AG10803 (cell line): ENCODE measurements around the gene ST6GALNAC2.

Source experiments
- DNase-seq: peaks from one replicate; pipeline ENCODE4 v3.0.0; 2010; ENCODE audit warnings: low read depth
- H3K4me3 ChIP-seq: 2 replicates; pipeline ENCODE4 v1.5.1; 2011; ENCODE audit warnings: mild to moderate bottlenecking, low read length, control low read depth
- CTCF ChIP-seq: conservative IDR thresholded peaks from 2 replicates; pipeline ENCODE4 v1.5.1; 2011; ENCODE audit warnings: mild to moderate bottlenecking, low read length, control low read depth, inconsistent platforms

The ST6GALNAC2 gene

DNA sequence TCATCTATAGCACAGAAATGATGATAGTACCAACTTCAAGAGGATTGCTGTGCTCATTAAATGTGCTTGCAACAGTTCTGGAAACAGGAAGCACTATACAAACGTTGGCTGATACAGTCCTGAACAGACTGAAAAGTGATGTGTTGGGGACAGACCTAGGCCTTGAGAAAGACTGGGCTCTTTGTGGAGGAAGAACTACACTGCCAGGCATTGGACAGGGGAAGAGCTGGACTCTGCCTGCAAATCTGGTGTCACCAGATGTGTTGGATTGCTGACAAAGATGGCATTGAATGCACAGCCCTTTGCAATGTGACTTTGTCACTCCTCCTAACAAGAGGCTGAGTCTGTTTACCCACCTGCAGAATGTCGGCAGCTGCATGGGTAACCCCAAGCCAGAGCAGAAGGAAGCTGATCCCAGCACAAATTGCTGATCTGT lies 12.4 kb upstream of the ST6GALNAC2 start:
- no peak overlapping the region for H3K4me3 ChIP-seq
- DNase-seq = no peak
- TF ChIP-seq CTCF = no peak

DNA sequence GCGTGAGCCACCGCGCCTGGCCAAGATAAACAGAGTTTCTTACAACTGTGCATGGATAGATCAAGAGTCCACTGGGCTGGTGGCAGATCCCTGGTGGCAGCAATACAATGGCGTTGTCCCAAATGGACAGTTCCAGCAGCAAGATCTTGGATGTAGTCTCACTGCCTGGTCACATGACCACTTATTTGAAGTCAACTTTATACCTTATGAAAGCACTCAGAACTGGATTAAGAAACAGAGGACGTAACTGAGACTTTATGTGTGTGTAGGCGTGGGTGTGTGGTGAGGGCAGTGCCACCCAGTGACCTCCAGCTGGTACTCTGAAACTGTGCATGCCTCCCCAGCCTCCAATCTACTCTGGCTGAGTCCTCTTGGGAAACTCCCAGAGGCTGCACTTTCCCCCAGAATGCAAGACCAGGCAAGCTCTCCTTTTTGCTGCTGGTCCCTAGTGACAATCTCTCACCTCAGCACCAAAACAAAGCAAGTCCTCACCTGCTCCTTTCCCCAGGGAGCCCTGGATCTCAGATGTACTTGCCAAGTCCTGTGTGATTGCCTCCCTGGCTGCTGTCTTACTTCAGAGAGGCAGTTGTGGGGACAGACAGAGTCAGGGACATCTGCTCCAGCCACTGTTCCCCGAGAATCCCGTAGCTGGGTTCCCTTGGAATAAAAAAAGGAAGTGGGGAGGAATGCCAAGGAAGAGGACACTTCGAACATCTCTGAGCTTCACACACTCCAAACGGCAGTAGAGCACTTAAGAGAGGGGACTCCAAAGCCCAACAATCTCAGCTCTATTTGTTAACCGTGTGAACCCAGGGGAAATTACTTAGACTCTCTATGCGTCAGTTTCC lies 11.7 kb upstream of the ST6GALNAC2 start:
- no peak overlapping the region for H3K4me3 ChIP-seq
- TF ChIP-seq CTCF = no peak
- no peak for DNase-seq

- TF ChIP-seq CTCF = no peak
- no peak for DNase-seq
- no peak overlapping the region for H3K4me3 ChIP-seq
Observed at GRCh38 chr17:76594690-76595089, 9.0 kb upstream of the ST6GALNAC2 start.

GRCh38 chr17:76593959-76594358 lies 8.3 kb upstream of the ST6GALNAC2 start:
- DNase-seq = no peak
- no peak overlapping the region for H3K4me3 ChIP-seq
- TF ChIP-seq CTCF = no peak

GRCh38 chr17:76593384-76593826 lies 7.7 kb upstream of the ST6GALNAC2 start:
- DNase-seq = no peak
- H3K4me3 ChIP-seq = no peak overlapping the region
- no peak for TF ChIP-seq CTCF

DNA sequence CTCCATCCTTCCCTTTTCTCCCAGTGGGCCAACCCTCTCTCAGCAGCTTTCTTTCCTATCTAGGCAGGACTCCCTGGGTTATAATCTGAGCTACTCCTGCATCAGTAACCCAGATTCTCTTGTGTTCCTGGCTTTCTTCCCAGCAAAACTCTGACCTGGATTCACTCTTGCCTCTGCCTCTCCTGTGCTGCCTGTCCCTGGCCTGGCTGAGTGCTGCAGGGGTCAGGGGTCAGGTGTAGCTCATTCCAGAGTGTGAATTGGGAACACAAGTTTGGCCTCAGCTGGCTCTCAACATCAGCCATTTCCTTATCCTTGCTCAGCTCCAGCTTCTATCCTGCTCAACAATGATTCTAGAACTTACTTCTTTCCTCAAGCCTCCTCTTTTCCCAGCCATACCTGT lies 2.5 kb upstream of the ST6GALNAC2 start:
- H3K4me3 ChIP-seq = no peak overlapping the region
- no peak for DNase-seq
- TF ChIP-seq CTCF = no peak
